Non-pigmented ciliary epithelial cell (primary cell): Measurements from ENCODE around the gene UBL7.
A peak's percentile ranks its signal among the peaks of the same experiment; 100 is the strongest.

Source experiments
- DNase-seq: peaks from one replicate; pipeline ENCODE4 v3.0.0-alpha.2; 2010; ENCODE audit warnings: low read depth

UBL7 gene

GRCh38 chr15:74406992-74407705 is 53.8 kb downstream of the UBL7 start:
- DNase-seq = peak; percentile 77

- no peak for DNase-seq
Observed at GRCh38 chr15:74406517-74406916, 54.4 kb downstream of the UBL7 start.

- no peak for DNase-seq
Observed at GRCh38 chr15:74405823-74406222, 55.1 kb downstream of the UBL7 start.

GRCh38 chr15:74403991-74404563 is 56.9 kb downstream of the UBL7 start:
- DNase-seq = no peak

- DNase-seq = no peak
Observed at GRCh38 chr15:74403588-74403919, 57.4 kb downstream of the UBL7 start.

GRCh38 chr15:74402873-74403587 is 57.9 kb downstream of the UBL7 start:
- no peak for DNase-seq

GRCh38 chr15:74402337-74402841 is 58.6 kb downstream of the UBL7 start:
- no peak for DNase-seq

GRCh38 chr15:74400915-74401757 is 59.8 kb downstream of the UBL7 start:
- no peak for DNase-seq

- no peak for DNase-seq
Observed at GRCh38 chr15:74400313-74400860, 60.6 kb downstream of the UBL7 start.

- no peak for DNase-seq
Observed at GRCh38 chr15:74399511-74400312, 61.2 kb downstream of the UBL7 start.

- DNase-seq = no peak
Observed at GRCh38 chr15:74399100-74399499, 61.9 kb downstream of the UBL7 start.

GRCh38 chr15:74398183-74398582 is 62.8 kb downstream of the UBL7 start:
- DNase-seq = no peak

GRCh38 chr15:74397239-74398068 is 63.5 kb downstream of the UBL7 start:
- DNase-seq = no peak

- no peak for DNase-seq
Observed at GRCh38 chr15:74396445-74397238, 64.3 kb downstream of the UBL7 start.

- DNase-seq = no peak
Observed at GRCh38 chr15:74396146-74396438, 64.9 kb downstream of the UBL7 start.
